GM23338 (cell line): ENCODE data around the gene CMPK2. TPM values are rescaled to one million over a fixed set of nuclear protein-coding genes. Genes with fewer than 3 reads are reported as not detected.

Experiments
- ATAC-seq: fragments of 200-7000 bp; cut with Tn5 transposase; 3 replicates; pipeline ENCODE4 v1.9.1; 2020
- DNase-seq: peaks from one replicate; pipeline ENCODE4 v3.0.0-alpha.2; 2015; ENCODE audit warnings: low spot score
- H2AFZ ChIP-seq: fragments of 200-600 bp; sonication (generic); 2 replicates; pipeline ENCODE4 v1.8.0; 2016; ENCODE audit warnings: antibody characterized with exemption, mild to moderate bottlenecking, moderate library complexity
- H3F3A ChIP-seq: fragments of 200-600 bp; sonication (generic); replicated peaks from 2 replicates; pipeline ENCODE4 v1.8.0; 2017; ENCODE audit warnings: antibody characterized with exemption, mixed run types, low read depth
- H3K27ac ChIP-seq: fragments of 200-600 bp; sonication (generic); 2 replicates; pipeline ENCODE4 v1.6.1; 2016; ENCODE audit warnings: low read depth
- H3K27me3 ChIP-seq: fragments of 200-600 bp; sonication (generic); 2 replicates; pipeline ENCODE4 v1.8.0; 2016; ENCODE audit warnings: mild to moderate bottlenecking, mixed run types, moderate library complexity; ENCODE audit not compliant: insufficient read depth
- H3K36me3 ChIP-seq: fragments of 200-600 bp; sonication (generic); 2 replicates; pipeline ENCODE4 v1.8.0; 2016; ENCODE audit warnings: mild to moderate bottlenecking; ENCODE audit not compliant: insufficient read depth
- H3K4me1 ChIP-seq: fragments of 200-600 bp; sonication (generic); 2 replicates; pipeline ENCODE4 v1.8.0; 2016; ENCODE audit warnings: mild to moderate bottlenecking, moderate library complexity; ENCODE audit not compliant: insufficient read depth
- H3K4me2 ChIP-seq: fragments of 200-600 bp; sonication (generic); 2 replicates; pipeline ENCODE4 v1.7.1; 2017; ENCODE audit warnings: mixed run types
- H3K4me3 ChIP-seq: fragments of 200-600 bp; sonication (generic); 2 replicates; pipeline ENCODE4 v1.6.1; 2016; ENCODE audit warnings: mixed run types
- H3K79me2 ChIP-seq: fragments of 200-600 bp; sonication (generic); replicated peaks from 2 replicates; pipeline ENCODE4 v1.8.0; 2017; ENCODE audit warnings: mild to moderate bottlenecking; ENCODE audit not compliant: insufficient read depth
- H3K9me2 ChIP-seq: fragments of 200-600 bp; sonication (generic); 2 replicates; pipeline ENCODE4 v1.8.0; 2017; ENCODE audit not compliant: insufficient read depth
- H4K20me1 ChIP-seq: fragments of 200-600 bp; sonication (generic); replicated peaks from 2 replicates; pipeline ENCODE4 v1.8.0; 2017; ENCODE audit warnings: mild to moderate bottlenecking; ENCODE audit not compliant: insufficient read depth
- H3K27ac Mint-ChIP-seq: 2 replicates; pipeline ENCODE4 v1.8.0; 2020; ENCODE audit warnings: inconsistent platforms, mild to moderate bottlenecking, moderate library complexity, mixed read lengths
- H3K27me3 Mint-ChIP-seq: 3 replicates; pipeline ENCODE4 v1.8.0; 2022; ENCODE audit warnings: low read depth, mild to moderate bottlenecking, moderate library complexity, mixed read lengths, inconsistent platforms; ENCODE audit not compliant: insufficient read depth, poor library complexity
- H3K36me3 Mint-ChIP-seq: 3 replicates; pipeline ENCODE4 v1.8.0; 2021; ENCODE audit warnings: low read depth, mild to moderate bottlenecking, inconsistent platforms, moderate library complexity, mixed read lengths
- H3K4me1 Mint-ChIP-seq: 3 replicates; pipeline ENCODE4 v1.8.0; 2020; ENCODE audit warnings: mild to moderate bottlenecking, inconsistent platforms, mixed read lengths
- H3K4me3 Mint-ChIP-seq: 3 replicates; pipeline ENCODE4 v1.8.0; 2021; ENCODE audit warnings: moderate library complexity, mild to moderate bottlenecking, inconsistent platforms, mixed read lengths
- H3K9me3 Mint-ChIP-seq: 3 replicates; pipeline ENCODE4 v1.8.0; 2020; ENCODE audit warnings: moderate library complexity, mild to moderate bottlenecking, inconsistent platforms, mixed read lengths
- CREB1 ChIP-seq: fragments of 250-450 bp; sonication (Bioruptor Pico); IDR thresholded peaks from 2 replicates; pipeline ENCODE4 v1.5.0; 2020; ENCODE audit warnings: low read depth, mild to moderate bottlenecking, moderate library complexity
- CTCF ChIP-seq, 2 experiments: fragments of 200-600 bp in 1 of 2; sonication (generic) in 1 of 2; conservative IDR thresholded peaks; 2 replicates each; pipeline versions ENCODE4 v1.5.1 to v1.6.1; 2016 to 2017; ENCODE audit warnings: antibody characterized with exemption in 2 of 2, low read depth in 2 of 2, mild to moderate bottlenecking in 2 of 2, moderate library complexity in 1 of 2
- ETS1 ChIP-seq: IDR thresholded peaks from 2 replicates; pipeline ENCODE4 v1.6.1; 2016; ENCODE audit warnings: antibody characterized with exemption
- EZH2 ChIP-seq: fragments of 200-600 bp; sonication (generic); IDR thresholded peaks from one replicate; pipeline ENCODE4 v1.8.0; 2017; ENCODE audit warnings: antibody characterized with exemption, mild to moderate bottlenecking, low read depth; ENCODE audit not compliant: unreplicated experiment
- EZH2phosphoT487 ChIP-seq: fragments of 200-600 bp; sonication (generic); IDR thresholded peaks from one replicate; pipeline ENCODE4 v1.8.1; 2018; ENCODE audit warnings: antibody characterized with exemption; ENCODE audit not compliant: unreplicated experiment
- POLR2AphosphoS5 ChIP-seq: IDR thresholded peaks from 2 replicates; pipeline ENCODE4 v1.6.1; 2016; ENCODE audit warnings: antibody characterized with exemption, low read depth
- REST ChIP-seq: IDR thresholded peaks from one replicate; pipeline ENCODE4 v1.6.1; 2018; ENCODE audit warnings: antibody characterized with exemption; ENCODE audit not compliant: unreplicated experiment
- ZNF114 ChIP-seq: fragments of 250-450 bp; sonication (Bioruptor Pico); IDR thresholded peaks from 2 replicates; pipeline ENCODE4 v1.5.0; 2020; ENCODE audit warnings: mild to moderate bottlenecking, moderate library complexity
- ZNF331 ChIP-seq: fragments of 250-450 bp; sonication (Bioruptor Pico); IDR thresholded peaks from 2 replicates; pipeline ENCODE4 v1.5.0; 2020; ENCODE audit warnings: low read depth, mild to moderate bottlenecking, moderate library complexity
- polyA plus RNA-seq: library from polyadenylated mRNA; unstranded; fragments of >200 nt; fragmentation: Nextera tagmentation; extraction: Ambion mirVana; gene quantifications from 2 replicates; pipeline ENCODE4 v1.2.1, GENCODE V29; 2016
- total RNA-seq: library from RNA; depleted of rRNA; stranded (reverse); fragments of >200 nt; shearing (Covaris generic); gene quantifications from 2 replicates; pipeline ENCODE4 v1.2.3, GENCODE V29; 2014

The CMPK2 gene
- total and polyA plus RNA-seq, 2 experiments from 2014 or later: 0.13 to 0.56 TPM

- H3K4me2 ChIP-seq: no peak overlapping the region
- no peaks in the 10 kb centered on the region for H3K27me3 ChIP-seq
- Mint-ChIP-seq H3K27me3 (no peaks in the 10 kb centered on the region), H3K4me1 (peaks cover 1% of the 10 kb centered on the region; the same call in 1 of the 3 replicates), H3K36me3 (no peaks in the 10 kb centered on the region), H3K9me3 (peaks cover 23% of the 10 kb centered on the region), H3K27ac (no peak overlapping the region), H3K4me3 (no peak overlapping the region)
- DNase-seq: no peak
- H3K9me2 ChIP-seq: no peaks in the 10 kb centered on the region
- ATAC-seq: no peak
- H4K20me1 ChIP-seq: no peaks in the 10 kb centered on the region
- no peak overlapping the region for H3K27ac ChIP-seq
- H3K36me3 ChIP-seq: no peaks in the 10 kb centered on the region
- peak overlapping the region; percentile 72; the same call in 1 of the 2 replicates for H2AFZ ChIP-seq
- no peaks in the 10 kb centered on the region for H3K79me2 ChIP-seq
- H3K4me1 ChIP-seq: 0 out of 2 replicates have a peak, but pooled peaks cover 3% of the 10 kb centered on the region
- H3K4me3 ChIP-seq: no peak overlapping the region
- TF ChIP-seq CTCF (conservative IDR thresholded peaks at IDR 0.05; ENCODE audit: low read depth in 2 of 2): no peak
- no peak for TF ChIP-seq REST
- no peak for TF ChIP-seq ZNF331 (CRISPR knock-in tag)
- H3F3A ChIP-seq: no peaks in the 10 kb centered on the region
Measured at GRCh38 chr2:6823111-6823510, 42.6 kb downstream of the CMPK2 start.

- no peaks in the 10 kb centered on the region for H3K36me3 Mint-ChIP-seq
- no peaks in the 10 kb centered on the region for H3K79me2 ChIP-seq
- H2AFZ ChIP-seq: 0 out of 2 replicates have a peak overlapping the region, but pooled peaks have one; percentile 66
- TF ChIP-seq EZH2 (no peak), EZH2phosphoT487 (no peak), CREB1 (CRISPR knock-in tag) (no peak), ZNF114 (CRISPR knock-in tag) (no peak), ETS1 (no peak), POLR2AphosphoS5 (no peak)
Measured at GRCh38 chr2:6822406-6822805, 43.3 kb downstream of the CMPK2 start.

More at GRCh38 chr2:6822406-6822805, 43.3 kb downstream of the CMPK2 start:
- Histone ChIP-seq H3K27me3 (no peaks in the 10 kb centered on the region), H3K4me1 (0 out of 2 replicates have a peak, but pooled peaks cover 3% of the 10 kb centered on the region), H3K36me3 (no peaks in the 10 kb centered on the region), H3K4me3 (no peak overlapping the region), H4K20me1 (no peaks in the 10 kb centered on the region), H3K9me2 (no peaks in the 10 kb centered on the region), H3F3A (no peaks in the 10 kb centered on the region), H3K4me2 (no peak overlapping the region), H3K27ac (no peak overlapping the region)
- no peaks in the 10 kb centered on the region for H3K4me1 Mint-ChIP-seq
- no peaks in the 10 kb centered on the region for H3K27me3 Mint-ChIP-seq
- ATAC-seq (no peak), DNase-seq (no peak)
- no peak overlapping the region for H3K4me3 Mint-ChIP-seq
- H3K9me3 Mint-ChIP-seq: peaks cover 24% of the 10 kb centered on the region
- no peak overlapping the region for H3K27ac Mint-ChIP-seq
